GM21529 (cell line): ENCODE measurements around the gene SIGLEC15.
"Not testable (repeated sequence)": the region's sequence is repeated elsewhere in the genome, so short reads cannot be mapped to it uniquely, and the experiment has no call there.

Source experiments
- ATAC-seq: cut with Tn5 transposase; IDR thresholded peaks from one replicate; pipeline ENCODE4 v1.9.1; 2021; ENCODE audit not compliant: unreplicated experiment

SIGLEC15 gene

DNA sequence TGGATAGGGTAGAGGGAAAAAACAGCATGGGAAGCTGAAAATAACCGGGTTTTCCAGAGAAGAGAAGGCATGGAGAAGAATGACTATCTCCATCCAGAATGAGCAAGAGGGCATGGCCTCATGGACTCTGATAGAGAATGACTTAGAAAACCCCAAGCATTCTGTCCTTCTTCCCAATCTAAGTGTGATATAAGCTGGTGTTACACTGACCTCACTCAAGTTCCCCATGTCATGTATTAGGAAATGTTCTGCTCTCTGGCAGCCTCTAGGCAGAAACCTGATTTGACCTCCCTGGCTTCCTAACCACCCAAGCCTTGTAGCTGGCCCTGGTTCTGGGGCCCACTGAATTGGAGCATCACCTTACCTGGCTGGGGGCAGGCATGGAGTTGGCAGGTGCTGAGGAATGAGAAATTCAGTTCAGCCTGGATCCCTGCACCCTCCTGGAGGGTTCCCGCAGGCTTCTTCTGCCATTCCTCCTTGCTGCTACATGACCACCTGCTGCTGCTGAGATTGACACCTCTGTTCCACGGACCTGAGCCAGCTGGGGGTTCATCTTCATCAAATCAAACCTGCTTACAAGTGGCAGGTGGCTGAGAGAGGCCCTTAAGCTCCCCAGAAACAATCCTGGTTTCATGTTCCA is 5.2 kb upstream of the SIGLEC15 start:
- no peak for ATAC-seq

DNA sequence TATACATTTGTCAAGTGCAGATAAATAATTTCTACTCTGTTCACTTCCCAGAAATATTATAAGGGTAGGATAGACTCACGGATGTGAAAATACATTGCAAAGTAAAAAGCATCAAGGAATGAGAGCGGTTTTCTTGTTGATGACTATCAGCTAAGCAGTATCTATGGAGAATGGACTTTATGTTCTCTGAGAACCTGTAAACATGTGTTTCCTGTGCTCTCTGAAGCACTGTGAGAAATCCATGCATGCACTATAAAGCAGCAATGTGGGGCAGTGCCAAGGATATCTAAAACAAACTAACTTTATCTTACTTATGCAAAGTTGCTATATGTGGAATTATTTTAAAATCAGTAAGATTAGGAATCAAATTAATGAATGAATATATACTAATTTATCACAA is 4.4 kb upstream of the SIGLEC15 start:
- ATAC-seq, result no peak

DNA sequence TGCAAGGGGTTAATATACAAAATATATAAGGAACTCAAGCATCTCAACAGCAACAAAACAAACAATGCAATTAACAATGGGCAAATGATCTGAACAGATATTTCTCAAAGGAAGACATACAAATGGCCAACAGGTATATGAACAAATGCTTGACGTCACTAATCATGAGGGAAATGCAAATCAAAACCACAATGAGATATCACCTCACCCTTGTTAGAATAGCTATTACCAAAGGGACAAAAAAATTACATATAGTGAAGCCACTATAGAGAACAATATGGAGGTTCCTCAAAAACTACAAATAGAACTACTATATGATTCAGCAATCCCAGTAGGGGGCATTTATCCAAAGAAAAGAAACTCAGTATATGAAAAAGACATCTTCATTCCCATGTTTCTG is 3.8 kb upstream of the SIGLEC15 start:
- no peak for ATAC-seq

DNA sequence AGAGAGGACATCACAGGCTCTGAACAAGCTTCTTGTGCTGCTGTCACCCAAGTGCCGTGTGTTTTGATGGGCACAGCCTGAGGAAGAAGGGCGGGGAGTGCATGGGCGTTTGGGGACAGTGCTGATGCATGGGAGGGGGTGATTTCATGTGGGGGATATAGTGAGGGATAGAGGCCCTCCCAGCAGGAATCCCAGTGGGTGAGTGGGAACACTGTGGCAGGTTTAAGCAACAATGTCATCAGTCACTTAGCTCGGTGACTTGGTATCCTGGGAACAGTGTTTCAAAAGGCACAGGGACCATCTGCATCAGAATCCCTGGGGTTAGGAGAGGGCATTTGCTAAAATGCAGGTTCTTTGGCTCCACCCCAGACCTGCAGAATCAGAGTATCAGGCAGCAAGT is 609 bp downstream of the SIGLEC15 start:
- no peak for ATAC-seq

DNA sequence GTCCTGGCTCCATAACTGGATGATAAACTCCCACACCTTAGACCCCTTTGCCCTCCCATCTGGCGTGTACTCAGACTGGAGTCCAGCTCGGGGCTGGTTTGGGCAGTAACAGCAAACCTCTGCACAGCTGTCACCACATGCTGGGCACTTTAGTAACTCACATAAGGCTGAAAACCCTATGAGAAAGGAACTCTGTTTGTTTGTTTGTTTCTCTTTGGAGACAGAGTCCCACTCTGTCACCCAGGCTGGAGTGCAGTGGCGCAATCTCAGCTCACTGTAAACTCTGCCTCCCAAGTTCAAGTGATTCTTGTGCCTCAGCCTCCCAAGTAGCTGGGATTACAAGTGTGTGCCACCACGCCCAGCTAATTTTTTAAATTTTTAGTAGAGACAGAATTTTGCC is 1.2 kb downstream of the SIGLEC15 start:
- not testable (repeated sequence) for ATAC-seq

DNA sequence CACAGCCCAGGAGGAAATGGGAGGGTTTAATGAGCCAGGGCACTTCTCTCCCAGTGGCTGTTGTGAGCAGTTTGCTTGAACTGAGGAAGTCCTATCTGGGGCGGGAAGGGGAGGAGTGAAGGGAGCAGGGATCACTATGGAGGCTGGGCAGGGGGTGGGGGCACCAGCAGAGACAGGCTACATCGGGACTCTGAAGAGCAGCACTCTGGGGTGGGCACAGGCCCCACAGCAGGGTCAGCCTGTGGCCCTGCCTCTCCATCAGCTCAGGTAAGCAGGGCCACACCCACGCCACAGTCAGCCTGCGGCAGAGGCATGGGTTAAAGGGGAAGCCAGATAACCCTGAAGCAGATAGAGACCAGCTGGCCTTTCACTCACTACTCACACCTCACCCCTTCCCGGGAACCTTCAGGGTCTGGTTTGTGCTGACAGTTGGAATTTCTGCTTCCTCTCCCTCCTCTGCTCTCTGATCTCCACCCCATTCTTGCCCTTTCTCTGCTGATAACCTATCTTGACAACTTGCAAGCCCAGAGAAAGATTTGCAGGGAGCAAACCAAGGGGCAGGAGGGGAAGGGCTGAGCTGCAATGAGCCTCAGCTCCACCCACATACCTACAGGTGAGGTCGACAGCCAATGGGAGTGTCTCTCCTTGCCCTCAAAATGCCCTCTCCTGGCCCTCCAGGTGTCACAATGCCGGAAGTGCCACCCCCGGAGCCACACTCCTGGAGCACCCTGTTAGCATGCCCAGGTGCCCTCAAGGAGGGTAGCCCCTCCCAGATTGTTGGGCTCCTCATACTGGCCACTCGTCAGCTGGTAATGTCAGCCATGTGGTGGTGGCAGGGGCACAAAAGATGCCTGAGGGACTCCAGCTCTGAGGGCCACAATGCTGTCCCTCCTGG is 3.7 kb downstream of the SIGLEC15 start:
- ATAC-seq, result no peak

DNA sequence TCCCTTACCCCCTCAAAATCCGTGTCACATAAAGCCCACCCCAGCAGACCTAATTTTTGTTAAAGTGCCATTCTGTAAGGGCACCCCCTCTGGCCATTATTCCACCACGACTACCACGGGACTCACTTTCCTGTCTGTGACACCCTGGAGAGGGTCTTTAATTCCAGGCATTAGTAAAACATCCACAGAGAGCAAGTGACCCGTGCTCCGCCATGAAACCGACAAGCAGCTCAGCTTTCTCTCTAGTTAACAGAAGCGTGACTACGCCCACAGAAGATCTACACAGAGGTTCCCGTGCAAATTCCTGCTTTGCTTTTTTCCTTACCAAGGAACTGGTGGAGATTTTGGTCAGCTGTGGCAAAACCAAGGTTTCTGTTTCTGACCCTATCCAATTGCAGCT is 4.4 kb downstream of the SIGLEC15 start:
- ATAC-seq, result no peak

DNA sequence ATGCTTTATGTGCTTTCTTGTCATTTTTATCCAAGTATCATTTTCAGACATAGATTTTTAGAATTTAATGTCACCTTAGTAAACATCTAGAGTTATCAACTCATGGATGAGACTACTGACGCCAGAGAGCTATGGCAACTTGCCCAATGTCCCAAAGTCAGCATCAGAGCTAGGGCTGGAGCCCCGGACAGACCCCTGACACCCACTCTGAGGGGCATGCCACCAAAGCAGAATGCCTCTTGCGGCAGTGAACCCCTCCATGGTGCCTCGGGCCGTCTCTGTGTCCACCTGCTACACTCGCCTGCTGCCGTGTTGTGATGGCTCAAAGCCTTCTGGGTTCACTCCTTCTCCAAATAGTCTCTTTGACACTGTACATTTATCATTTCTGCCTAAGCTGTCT is 5.4 kb downstream of the SIGLEC15 start:
- no peak for ATAC-seq

DNA sequence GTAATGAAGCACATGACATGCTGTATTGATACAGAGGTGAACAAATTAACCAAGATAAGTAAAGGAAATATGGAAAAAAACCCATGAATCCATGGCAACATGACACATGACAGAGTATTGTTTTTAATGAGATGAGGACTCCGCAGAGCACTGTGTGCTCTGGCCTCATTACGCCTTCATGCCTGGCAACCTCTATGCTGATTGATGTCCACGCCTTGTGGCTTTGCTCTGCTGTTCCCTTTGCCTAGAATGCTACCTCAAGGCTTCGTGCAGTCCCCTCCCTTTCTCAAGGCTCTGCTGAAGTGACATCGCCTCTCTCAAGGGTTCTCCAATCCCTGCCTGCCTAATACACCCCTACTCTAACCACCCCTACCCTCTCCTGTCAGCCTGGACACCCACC is 8.4 kb downstream of the SIGLEC15 start:
- no peak for ATAC-seq

DNA sequence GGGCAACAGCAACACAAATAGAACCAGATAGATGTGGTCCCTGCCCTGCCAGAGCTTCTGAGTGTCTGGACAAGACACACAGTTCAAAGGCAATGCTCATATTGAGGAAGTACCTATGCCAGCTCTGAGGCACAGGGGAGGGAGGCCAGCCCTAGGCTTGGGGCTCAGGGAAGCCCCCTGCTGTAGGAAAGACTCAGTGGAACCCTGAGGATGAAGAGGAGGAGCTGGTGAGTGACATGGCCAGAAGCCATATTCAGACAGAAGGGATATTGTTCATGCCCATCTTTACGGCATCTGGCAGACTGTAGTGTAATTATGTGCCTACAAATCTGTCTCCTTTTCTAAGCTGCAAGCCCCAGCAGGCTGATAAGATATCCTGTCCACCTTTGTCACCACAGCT is 8.8 kb downstream of the SIGLEC15 start:
- no peak for ATAC-seq

DNA sequence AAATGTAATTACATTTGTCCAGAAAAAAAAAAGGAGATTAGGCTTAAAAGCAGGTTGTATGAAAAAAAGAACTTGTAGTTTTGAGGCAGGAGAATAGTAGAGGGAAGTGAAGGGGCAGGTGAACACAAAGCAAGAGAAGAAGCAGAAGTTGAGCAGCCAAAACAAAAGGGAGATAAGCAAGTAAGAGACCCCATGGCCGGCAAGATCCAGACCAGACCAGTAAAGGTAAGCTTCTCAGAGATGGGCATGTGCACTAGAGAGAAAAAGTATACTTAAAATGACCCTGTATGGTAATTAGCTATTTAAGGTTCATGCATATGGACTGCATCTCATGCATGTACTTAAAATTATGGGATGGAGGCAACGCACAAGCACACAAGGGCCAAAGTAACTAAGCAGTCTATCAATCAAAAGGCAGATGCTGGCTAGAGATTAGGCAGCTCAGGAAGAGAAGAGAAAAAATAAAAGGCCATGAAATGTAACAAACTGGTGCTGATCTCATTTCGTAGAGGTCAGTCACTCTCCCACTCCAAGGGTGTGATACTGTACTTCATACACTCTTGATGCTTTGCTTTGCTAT is 9.7 kb downstream of the SIGLEC15 start:
- ATAC-seq, result no peak

DNA sequence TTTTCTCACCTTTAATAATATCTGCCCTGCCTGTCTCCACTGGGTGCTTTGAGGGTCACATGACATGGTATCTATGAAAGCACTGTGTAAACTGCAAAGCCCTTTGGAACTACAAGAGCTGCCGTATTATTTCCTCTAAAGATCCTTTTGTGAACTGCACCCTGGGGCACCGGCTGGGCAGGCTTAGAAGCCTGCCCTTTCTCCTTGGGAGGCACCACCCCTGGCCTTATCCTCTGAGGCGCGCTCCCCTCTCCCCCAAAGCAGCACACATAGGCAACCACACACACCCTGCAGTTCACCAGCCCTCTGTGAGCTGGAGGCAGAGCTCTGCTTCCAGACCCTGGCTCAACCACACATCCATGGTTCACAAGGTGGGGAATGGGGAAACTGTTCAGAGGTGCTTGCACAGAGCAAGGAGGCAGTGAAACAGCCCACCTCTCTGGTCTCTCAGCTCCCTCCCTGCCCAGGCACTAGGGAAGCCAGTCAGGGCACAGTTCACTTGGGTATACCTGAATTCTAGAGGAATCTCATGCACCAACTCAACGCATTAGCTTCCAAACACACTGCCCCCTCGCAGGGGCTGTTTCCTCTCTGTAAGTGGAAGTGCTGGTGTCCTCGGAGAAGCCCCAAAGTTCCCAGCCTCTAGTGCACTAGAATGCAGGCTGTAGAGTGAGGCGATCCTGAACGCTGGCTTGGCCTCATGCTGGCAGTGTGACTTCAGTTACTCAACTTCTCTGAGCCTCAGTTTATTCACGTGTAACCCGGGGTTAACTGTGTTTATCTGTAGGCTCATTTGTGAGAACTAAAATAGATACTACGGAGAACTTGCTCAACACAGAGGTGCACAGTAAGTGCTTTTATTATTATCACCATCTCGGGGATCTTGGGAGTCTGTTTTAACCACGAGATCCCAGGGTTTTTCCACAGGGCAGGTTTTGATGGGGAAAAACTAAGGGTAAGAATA is 11.0 kb downstream of the SIGLEC15 start:
- no peak for ATAC-seq

DNA sequence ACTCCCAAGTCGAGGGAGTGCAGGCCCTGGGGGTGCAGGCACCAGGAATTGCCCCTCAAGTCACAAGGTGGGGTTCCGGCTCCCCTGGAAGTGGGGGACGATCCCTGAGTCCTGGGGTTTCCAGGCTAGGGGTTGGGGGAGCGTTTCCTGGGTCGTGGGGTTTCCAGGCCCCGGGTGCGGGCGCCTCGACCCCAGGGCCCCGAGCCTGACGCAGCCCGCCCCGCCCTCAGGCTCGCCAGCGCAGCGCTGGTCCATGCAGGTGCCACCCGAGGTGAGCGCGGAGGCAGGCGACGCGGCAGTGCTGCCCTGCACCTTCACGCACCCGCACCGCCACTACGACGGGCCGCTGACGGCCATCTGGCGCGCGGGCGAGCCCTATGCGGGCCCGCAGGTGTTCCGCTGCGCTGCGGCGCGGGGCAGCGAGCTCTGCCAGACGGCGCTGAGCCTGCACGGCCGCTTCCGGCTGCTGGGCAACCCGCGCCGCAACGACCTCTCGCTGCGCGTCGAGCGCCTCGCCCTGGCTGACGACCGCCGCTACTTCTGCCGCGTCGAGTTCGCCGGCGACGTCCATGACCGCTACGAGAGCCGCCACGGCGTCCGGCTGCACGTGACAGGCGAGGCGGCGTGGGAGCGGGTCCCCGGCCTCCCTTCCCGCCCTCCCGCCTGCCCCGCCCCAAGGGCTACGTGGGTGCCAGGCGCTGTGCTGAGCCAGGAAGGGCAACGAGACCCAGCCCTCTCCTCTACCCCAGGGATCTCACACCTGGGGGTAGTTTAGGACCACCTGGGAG is 12.0 kb downstream of the SIGLEC15 start:
- no peak for ATAC-seq

DNA sequence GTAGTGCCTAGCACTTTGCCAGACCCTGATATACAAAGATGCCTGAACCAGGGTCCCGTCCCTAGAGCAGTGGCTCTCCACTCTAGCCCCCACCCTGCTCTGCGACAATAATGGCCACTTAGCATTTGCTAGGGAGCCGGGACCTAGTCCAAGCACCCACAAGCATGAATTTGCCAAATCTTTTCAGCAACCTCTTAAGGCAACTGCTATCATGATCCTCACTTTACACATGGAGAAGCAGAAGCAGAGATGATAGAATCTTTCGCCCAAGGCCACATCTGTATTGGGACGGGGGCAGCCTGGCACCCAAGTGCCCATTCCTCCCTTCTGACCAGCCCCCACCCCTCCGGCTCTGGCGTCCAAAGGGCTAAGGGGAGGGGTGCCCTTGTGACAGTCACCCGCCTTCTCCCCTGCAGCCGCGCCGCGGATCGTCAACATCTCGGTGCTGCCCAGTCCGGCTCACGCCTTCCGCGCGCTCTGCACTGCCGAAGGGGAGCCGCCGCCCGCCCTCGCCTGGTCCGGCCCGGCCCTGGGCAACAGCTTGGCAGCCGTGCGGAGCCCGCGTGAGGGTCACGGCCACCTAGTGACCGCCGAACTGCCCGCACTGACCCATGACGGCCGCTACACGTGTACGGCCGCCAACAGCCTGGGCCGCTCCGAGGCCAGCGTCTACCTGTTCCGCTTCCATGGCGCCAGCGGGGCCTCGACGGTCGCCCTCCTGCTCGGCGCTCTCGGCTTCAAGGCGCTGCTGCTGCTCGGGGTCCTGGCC is 13.0 kb downstream of the SIGLEC15 start:
- ATAC-seq, result no peak

DNA sequence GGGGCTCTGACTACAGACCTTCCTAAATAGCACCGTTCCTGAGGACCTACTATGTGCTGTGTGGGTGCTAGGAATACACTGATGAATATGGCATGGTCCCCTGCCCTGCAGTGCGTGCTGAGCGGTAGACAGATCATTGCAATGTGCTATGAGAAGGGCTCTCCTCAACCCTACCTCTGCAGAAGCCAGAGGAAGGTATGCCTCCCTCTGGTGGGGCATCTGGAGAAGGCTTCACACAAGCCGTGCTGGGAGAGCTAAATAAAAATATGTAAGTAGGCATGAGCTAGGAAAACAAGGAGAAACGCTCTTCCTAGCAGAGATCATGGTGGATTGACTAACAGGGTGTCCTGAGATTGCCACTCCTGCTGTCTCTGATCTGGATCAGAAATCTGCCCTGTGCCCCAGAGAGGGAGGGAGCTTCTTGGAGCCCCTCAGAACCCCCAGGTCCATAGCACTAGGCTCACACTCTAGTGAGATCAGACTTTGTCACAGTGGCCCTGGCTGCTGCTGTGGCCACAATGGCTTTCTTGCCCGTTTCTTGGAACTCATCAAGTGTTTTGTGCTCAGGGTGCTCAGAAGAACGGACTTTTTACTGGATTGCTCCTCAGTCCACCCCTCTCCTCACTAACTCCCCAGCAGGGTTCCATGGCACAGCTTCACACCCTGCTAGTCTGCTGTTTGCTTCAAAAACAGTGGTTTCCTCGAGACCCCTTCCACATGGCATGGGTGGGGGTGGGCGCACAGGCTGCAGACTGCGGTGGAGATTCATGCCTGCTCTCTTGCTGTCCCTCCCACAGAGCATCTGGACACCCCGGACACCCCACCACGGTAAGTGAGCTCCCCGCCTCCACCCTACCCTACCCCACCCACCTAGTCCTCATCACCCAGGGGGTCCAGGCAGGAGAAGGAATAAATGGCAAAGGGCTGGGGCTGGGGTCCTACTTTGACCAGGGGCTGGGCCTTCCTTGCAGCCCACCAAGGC is 14.2 kb downstream of the SIGLEC15 start:
- no peak for ATAC-seq

DNA sequence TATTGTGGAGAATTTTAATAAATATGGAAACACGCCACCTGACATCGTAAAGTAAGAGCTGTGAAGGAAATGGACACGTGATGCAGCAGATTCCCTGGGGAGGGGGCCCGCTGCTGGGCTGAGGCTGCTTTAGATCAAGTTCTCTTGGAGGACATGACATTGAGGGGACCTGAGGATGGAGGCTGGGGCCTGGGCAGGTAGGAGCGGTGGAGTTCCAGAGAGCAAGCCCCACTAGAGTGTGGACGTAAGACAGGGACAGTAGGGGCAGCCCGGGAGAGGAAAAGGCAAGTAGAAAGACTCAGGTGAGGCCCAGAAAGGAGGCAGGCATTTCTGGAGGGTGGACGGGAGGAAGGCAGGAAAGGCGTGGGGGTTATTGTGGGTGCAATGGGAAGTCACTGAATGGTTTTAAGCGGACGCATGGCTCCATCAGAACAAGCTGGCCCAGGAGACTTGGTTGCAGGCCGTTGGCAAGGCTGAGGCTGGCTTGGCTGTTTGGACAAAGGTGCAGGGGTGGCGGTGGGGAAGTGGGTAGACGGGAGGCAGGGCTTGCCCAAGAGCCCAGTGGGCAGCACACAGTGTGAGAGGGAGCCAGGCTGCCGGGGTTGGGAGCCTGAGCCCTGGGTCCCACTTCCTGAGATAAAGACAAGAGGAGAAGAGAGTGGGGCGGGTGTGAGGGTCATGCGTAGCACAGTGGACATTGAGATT is 15.7 kb downstream of the SIGLEC15 start:
- ATAC-seq, result no peak

DNA sequence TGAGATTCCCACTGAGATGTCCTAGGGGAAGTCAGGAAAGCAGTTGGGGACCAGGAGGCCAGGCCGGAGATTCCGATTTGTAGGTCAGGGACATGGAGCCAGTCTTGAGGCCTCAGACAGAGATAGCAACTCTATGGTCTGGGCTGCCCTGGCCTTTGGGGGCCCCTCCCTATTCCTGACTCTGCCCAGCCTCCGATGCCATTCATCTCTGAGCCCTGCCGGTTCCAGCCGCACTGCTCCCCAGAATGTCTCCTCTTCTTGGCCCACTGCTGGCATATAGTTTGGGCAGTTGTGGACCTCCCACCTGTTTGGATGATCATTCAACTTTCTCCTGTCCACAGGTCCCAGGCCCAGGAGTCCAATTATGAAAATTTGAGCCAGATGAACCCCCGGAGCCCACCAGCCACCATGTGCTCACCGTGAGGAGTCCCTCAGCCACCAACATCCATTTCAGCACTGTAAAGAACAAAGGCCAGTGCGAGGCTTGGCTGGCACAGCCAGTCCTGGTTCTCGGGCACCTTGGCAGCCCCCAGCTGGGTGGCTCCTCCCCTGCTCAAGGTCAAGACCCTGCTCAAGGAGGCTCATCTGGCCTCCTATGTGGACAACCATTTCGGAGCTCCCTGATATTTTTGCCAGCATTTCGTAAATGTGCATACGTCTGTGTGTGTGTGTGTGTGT is 16.4 kb downstream of the SIGLEC15 start:
- ATAC-seq, result no peak
